ENCODE results near the gene GYG2.

The GYG2 gene

DNA sequence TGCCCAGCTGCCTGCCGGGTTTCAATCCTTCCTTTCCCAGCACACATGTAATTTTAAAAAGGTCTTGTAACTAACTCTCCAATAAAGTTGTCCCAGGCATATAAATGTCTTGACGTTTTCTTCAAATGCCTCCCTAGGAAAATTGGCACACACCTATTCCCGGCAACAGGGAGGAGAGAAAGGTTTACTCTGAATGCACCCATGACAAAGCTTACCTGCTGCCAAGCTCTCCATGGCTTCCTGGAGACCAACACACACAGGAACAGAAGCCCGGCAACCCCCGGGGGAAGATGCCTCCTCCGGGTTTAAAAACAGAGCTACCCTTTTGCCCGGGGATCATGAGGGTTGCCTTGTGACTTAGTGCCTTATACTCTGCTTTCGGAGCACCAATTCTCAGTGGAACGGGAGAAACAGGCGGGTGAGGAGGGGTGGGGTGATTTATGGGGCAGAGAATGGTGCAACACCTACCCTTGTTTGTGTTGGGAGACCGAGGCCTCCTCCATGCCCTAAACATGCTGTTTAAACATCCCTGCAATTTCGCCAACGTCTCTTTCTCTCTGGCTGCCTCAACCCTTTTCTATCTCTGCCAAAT lies 4.8 kb upstream of the GYG2 start:
- Mint-ChIP-seq H3K27me3 (no peaks in the 10 kb centered on the region), H3K9me3 (no peaks in the 10 kb centered on the region), H3K4me1 (no peaks in the 10 kb centered on the region), H3K27ac (ENCODE audit: low read depth) (no peak overlapping the region), H3K36me3 (ENCODE audit: insufficient read depth) (no peaks in the 10 kb centered on the region), H3K4me3 (no peak overlapping the region)
- ATAC-seq (replicated peaks; ENCODE audit: extremely low read depth, poor library complexity, severe bottlenecking) (no peak), DNase-seq (ENCODE audit: low spot score in 2 of 2) (no peak)

DNA sequence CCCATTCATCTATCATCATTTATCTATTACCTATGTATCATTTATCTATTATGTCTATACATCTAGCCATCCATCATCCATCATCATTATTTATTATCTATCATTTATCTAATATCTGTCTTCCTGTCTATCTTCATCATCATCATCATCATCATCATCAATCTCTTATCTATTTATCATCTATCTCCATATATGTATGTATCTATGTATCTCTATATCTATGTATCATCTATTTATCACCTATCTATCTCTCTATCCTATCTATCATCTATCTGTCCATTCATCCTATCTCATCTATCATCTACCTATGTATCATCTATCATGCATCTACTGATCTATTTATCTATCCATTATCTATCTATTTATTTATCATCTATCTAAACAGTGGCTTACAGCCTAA lies 3.8 kb upstream of the GYG2 start:
- no peak for ATAC-seq (replicated peaks; ENCODE audit: extremely low read depth, poor library complexity, severe bottlenecking)
- no peak overlapping the region for H3K4me3 Mint-ChIP-seq
- H3K27me3 Mint-ChIP-seq: no peaks in the 10 kb centered on the region
- H3K36me3 Mint-ChIP-seq (ENCODE audit: insufficient read depth): no peaks in the 10 kb centered on the region
- no peak for DNase-seq (ENCODE audit: low spot score in 2 of 2)
- no peak overlapping the region for H3K27ac Mint-ChIP-seq (ENCODE audit: low read depth)
- no peaks in the 10 kb centered on the region for H3K9me3 Mint-ChIP-seq
- H3K4me1 Mint-ChIP-seq: no peaks in the 10 kb centered on the region

DNA sequence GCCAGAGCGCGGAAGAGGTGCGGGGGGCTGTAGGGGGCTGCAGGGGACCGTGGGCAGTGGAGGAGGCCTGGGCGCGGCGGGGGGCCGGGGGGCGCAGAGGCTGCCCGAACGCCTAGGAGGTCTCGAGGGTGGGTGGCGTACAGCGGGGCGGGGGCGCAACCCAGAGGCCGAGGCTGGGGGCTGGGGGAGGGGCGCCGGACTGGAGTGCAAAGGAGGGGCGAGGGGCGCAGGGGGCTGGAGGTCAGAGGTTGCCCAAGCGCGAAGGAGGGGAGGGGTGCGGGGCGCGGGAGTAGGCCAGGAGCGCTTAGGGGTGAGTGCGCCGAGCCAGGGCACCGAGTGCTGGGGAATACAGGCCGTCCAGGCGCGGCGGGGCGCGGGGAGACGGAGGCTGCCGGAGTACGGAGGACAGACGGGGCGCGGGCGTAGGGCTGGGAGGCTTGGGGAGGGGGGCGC lies 255 bp downstream of the GYG2 start:
- no peak overlapping the region for H3K4me3 Mint-ChIP-seq
- H3K36me3 Mint-ChIP-seq (ENCODE audit: insufficient read depth): no peaks in the 10 kb centered on the region
- H3K9me3 Mint-ChIP-seq: no peaks in the 10 kb centered on the region
- no peaks in the 10 kb centered on the region for H3K4me1 Mint-ChIP-seq
- peaks cover 15% of the 10 kb centered on the region for H3K27me3 Mint-ChIP-seq
- H3K27ac Mint-ChIP-seq (ENCODE audit: low read depth): no peak overlapping the region
- DNase-seq (ENCODE audit: low spot score in 2 of 2) (no peak), ATAC-seq (replicated peaks; ENCODE audit: extremely low read depth, poor library complexity, severe bottlenecking) (no peak)

DNA sequence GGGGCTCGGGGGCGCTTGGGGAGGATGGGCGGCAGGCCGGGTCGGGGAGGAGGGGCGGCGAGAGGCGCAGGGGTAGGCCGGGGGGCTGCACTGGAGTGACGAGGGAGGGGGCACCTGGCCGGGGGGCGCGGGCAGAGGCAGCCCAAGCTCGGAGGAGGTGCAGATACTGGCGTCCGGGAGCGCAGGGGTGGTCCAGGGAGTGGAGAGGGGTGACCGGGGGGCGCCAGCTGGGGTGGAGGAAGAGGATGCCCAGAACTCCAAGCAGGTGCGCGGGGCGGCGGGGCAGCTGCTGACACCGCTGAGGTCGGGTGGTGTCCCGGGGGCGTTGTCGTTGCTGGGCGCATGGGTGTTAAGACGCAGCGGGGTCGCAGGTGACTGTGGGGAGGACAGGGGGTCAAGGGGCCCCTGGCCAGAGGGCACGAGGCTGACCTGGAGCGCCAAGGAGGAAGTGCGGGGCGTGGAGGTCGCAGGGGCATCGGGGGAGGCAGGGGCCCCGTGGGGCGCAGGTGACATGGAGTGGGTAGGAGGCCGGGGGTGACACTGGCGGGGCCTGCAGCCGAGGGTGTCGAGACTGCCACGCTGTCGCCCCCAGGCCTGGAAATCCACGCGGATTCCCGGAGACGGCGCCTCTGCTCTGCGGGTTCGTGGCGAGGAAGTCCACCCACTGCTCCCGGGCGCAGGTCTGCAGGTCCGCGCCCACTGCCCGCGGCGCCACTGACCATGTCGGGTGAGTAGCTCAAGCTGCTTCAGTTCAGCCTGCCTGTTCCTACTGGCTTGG lies 928 bp downstream of the GYG2 start:
- ATAC-seq (replicated peaks; ENCODE audit: extremely low read depth, poor library complexity, severe bottlenecking): no peak
- H3K9me3 Mint-ChIP-seq: no peaks in the 10 kb centered on the region
- H3K36me3 Mint-ChIP-seq (ENCODE audit: insufficient read depth): no peaks in the 10 kb centered on the region
- H3K27me3 Mint-ChIP-seq: peaks cover 15% of the 10 kb centered on the region
- no peak overlapping the region for H3K4me3 Mint-ChIP-seq
- H3K4me1 Mint-ChIP-seq: no peaks in the 10 kb centered on the region
- no peak overlapping the region for H3K27ac Mint-ChIP-seq (ENCODE audit: low read depth)
- no peak for DNase-seq (ENCODE audit: low spot score in 2 of 2)

DNA sequence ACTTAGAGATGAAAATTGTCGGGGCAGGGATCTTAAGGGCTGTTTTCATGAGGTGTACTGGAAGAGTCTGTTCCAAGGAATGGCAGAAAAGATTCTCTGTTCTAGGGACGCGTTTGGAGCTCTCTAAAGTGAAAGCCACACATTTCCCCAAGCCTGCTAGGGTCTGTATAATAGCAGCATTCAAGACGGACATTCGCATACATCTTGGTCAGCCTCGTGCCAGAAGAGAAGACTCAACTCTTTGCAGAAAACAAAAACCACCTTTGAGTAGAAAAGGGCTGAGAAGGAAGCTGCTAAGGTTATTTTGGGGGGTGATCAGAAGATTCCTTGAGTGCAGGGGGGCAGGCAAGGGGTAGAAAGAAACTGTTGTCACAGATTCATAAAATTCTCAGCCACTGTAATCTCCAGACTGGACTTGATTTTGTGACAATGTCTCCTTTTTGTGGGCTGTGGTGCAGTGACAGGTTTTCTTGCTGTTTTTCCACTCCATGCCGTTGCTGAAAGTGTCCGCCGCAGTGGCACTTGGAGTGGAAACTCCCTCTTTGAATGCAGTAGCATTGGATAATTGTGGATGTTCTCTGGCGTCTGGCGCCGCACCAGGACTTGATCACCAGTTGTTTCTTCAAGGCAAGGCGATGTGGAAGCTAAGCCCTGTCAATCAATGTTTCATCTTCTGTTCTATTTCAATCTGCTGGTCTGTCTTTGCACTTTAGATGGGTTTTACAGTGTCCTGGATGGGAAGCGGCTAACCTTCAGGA lies 2.9 kb downstream of the GYG2 start:
- H3K4me3 Mint-ChIP-seq: no peak overlapping the region
- DNase-seq (ENCODE audit: low spot score in 2 of 2): no peak
- H3K9me3 Mint-ChIP-seq: no peaks in the 10 kb centered on the region
- no peak overlapping the region for H3K27ac Mint-ChIP-seq (ENCODE audit: low read depth)
- no peaks in the 10 kb centered on the region for H3K36me3 Mint-ChIP-seq (ENCODE audit: insufficient read depth)
- no peak for ATAC-seq (replicated peaks; ENCODE audit: extremely low read depth, poor library complexity, severe bottlenecking)
- peaks cover 26% of the 10 kb centered on the region for H3K27me3 Mint-ChIP-seq
- no peaks in the 10 kb centered on the region for H3K4me1 Mint-ChIP-seq

DNA sequence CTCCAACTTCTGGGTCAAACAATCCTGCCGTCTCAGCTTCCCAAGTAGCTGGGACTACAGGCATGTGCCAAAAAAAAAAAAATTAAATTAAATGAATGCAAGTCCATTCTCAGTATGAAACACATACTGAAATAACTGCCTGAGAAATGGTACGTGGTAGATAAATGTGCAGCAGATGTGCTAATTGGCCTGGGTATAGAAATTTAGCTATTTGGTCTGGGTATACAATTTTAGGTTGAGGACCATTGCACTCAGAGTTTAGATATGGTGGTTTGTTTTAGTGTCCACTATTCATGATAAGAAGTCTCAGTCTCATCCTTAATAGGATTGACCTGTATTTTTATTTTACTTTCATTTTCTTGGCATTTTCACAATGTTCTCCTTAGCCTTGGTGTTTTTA lies 9.2 kb downstream of the GYG2 start:
- ATAC-seq (replicated peaks; ENCODE audit: extremely low read depth, poor library complexity, severe bottlenecking) (no peak), DNase-seq (ENCODE audit: low spot score in 2 of 2) (no peak)
- H3K4me3 Mint-ChIP-seq: no peak overlapping the region
- H3K27me3 Mint-ChIP-seq: peaks cover 39% of the 10 kb centered on the region
- H3K36me3 Mint-ChIP-seq (ENCODE audit: insufficient read depth): no peaks in the 10 kb centered on the region
- no peaks in the 10 kb centered on the region for H3K4me1 Mint-ChIP-seq
- no peak overlapping the region for H3K27ac Mint-ChIP-seq (ENCODE audit: low read depth)
- peaks cover 7% of the 10 kb centered on the region for H3K9me3 Mint-ChIP-seq

DNA sequence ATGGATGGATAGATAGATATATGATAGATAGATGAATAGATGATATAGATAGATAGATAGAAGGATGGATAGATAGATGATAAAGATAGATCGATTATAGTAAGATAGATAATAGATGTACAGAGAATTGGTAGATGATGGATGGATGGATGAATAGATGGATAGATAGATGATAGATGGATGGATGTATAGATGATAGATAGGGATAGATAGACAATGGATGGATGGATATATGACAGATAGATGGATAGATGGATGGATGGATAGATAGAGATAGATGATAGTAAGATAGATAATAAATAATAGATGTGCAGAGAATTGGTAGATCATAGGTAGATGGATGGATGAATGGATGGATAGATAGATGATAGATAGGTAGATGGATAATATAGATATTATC lies 12.2 kb downstream of the GYG2 start:
- H3K4me3 Mint-ChIP-seq: no peak overlapping the region
- H3K27me3 Mint-ChIP-seq: peaks cover 31% of the 10 kb centered on the region
- H3K27ac Mint-ChIP-seq (ENCODE audit: low read depth): no peak overlapping the region
- ATAC-seq (replicated peaks; ENCODE audit: extremely low read depth, poor library complexity, severe bottlenecking) (no peak), DNase-seq (ENCODE audit: low spot score in 2 of 2) (no peak)
- H3K4me1 Mint-ChIP-seq: no peaks in the 10 kb centered on the region
- peaks cover 7% of the 10 kb centered on the region for H3K9me3 Mint-ChIP-seq
- no peaks in the 10 kb centered on the region for H3K36me3 Mint-ChIP-seq (ENCODE audit: insufficient read depth)

DNA sequence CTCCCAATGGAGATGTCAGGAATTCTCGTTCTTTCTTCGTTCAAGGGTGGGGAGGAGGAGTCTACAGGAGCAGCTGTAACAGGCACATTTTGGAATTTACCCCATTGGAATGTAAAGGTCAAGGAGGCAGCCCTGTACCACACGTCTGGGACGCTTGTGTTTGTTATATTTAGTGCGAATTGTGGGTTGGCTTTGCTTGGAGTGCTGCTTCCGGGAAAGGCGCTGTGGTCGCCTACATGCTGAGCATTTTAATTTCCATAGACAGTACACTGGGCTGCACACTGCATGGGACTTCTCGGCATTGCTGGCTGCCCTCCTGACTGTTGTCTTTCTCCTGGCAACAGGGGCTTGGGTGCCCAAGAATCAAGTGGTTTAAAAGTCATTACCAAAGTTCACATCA lies 12.8 kb downstream of the GYG2 start:
- Mint-ChIP-seq H3K9me3 (peaks cover 7% of the 10 kb centered on the region), H3K27ac (ENCODE audit: low read depth) (no peak overlapping the region), H3K4me1 (no peaks in the 10 kb centered on the region), H3K36me3 (ENCODE audit: insufficient read depth) (no peaks in the 10 kb centered on the region), H3K27me3 (peaks cover 28% of the 10 kb centered on the region), H3K4me3 (no peak overlapping the region)
- no peak for ATAC-seq (replicated peaks; ENCODE audit: extremely low read depth, poor library complexity, severe bottlenecking)
- no peak for DNase-seq (ENCODE audit: low spot score in 2 of 2)

DNA sequence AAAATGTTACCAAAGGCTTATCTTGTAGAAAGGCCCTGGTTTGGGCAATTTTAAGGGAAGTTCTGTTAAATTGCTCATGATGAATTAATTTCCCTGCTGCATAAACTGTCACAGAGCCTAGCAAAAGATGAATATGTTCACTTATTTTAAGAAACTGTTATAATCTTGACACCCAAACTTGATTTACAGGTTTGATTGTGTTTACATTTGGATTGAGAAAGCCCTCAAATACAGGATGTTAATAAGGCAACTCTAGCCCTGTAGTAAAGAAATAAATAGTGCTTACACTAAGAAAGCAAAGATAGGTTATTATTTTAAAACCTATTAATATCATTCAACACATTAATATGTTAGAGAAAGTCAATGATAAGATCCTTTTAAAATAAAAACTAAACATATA lies 18.3 kb downstream of the GYG2 start:
- peaks cover 11% of the 10 kb centered on the region for H3K27me3 Mint-ChIP-seq
- ATAC-seq (replicated peaks; ENCODE audit: extremely low read depth, poor library complexity, severe bottlenecking): no peak
- no peaks in the 10 kb centered on the region for H3K36me3 Mint-ChIP-seq (ENCODE audit: insufficient read depth)
- H3K4me3 Mint-ChIP-seq: no peak overlapping the region
- no peaks in the 10 kb centered on the region for H3K9me3 Mint-ChIP-seq
- no peaks in the 10 kb centered on the region for H3K4me1 Mint-ChIP-seq
- no peak overlapping the region for H3K27ac Mint-ChIP-seq (ENCODE audit: low read depth)
- DNase-seq (ENCODE audit: low spot score in 2 of 2): no peak

DNA sequence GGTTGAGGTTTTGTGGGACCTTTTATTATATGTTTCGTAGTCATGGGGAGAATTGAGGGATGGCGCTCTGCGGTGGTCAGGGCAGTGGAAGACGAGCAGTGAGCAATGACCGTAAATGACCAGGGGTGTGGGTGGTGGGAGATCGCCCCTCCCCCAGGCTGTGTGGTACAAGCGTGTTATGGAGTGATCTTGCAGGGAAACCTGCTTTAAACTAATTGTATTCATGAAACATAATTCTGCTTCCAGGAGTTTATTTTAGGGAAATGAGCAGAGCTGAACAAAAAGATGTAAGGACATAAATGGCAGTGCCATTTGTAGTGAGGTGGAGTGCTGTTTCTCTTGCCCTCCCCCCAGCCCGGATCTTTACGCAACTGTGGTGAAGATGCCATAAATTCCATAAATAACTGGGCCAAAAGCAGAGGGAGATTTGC lies 20.2 kb downstream of the GYG2 start:
- Mint-ChIP-seq H3K36me3 (ENCODE audit: insufficient read depth) (no peaks in the 10 kb centered on the region), H3K4me1 (no peaks in the 10 kb centered on the region), H3K9me3 (no peaks in the 10 kb centered on the region), H3K27ac (ENCODE audit: low read depth) (no peak overlapping the region), H3K27me3 (peaks cover 11% of the 10 kb centered on the region), H3K4me3 (no peak overlapping the region)
- no peak for DNase-seq (ENCODE audit: low spot score in 2 of 2)
- no peak for ATAC-seq (replicated peaks; ENCODE audit: extremely low read depth, poor library complexity, severe bottlenecking)

DNA sequence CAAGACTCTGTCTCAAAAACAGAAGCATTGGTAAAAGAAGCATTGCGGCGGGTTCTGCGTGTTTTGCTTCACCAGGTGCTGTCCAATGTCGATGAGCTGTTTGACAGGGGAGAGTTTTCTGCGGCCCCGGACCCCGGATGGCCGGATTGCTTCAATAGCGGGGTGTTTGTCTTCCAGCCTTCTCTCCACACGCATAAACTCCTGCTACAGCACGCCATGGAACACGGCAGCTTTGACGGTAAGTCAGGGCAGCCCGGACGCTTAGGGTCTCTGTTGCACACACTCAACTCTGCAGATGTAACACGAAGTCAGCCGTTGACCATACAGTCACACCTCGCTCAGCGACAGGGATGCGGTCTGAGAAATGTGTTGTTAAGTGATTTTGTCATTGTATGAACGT lies 26.2 kb downstream of the GYG2 start:
- H3K27ac Mint-ChIP-seq (ENCODE audit: low read depth): no peak overlapping the region
- H3K4me1 Mint-ChIP-seq: no peaks in the 10 kb centered on the region
- no peaks in the 10 kb centered on the region for H3K36me3 Mint-ChIP-seq (ENCODE audit: insufficient read depth)
- no peaks in the 10 kb centered on the region for H3K9me3 Mint-ChIP-seq
- no peak for ATAC-seq (replicated peaks; ENCODE audit: extremely low read depth, poor library complexity, severe bottlenecking)
- no peaks in the 10 kb centered on the region for H3K27me3 Mint-ChIP-seq
- DNase-seq (ENCODE audit: low spot score in 2 of 2): no peak
- H3K4me3 Mint-ChIP-seq: no peak overlapping the region

DNA sequence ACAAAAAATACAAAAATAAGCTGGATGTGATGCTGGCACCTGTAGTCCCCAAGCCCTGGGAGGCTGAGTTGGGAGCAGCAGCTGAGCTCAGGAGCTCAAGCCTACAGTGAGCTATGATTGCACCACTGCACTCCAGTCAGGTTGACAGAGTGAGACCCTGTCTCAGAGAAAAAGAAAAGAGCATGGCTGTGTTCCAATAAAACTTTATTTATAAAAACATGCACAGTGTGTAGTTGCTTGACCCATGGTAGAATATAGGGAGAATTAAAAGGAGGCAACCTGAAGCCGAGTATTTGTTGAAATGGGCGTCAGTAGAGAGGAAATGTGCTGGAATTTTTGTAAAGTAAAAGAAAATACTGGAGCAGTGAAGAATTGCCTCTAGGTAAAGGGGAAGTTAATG lies 27.0 kb downstream of the GYG2 start:
- no peak for ATAC-seq (replicated peaks; ENCODE audit: extremely low read depth, poor library complexity, severe bottlenecking)
- Mint-ChIP-seq H3K4me1 (no peaks in the 10 kb centered on the region), H3K9me3 (no peaks in the 10 kb centered on the region), H3K27ac (ENCODE audit: low read depth) (no peak overlapping the region), H3K36me3 (ENCODE audit: insufficient read depth) (no peaks in the 10 kb centered on the region), H3K4me3 (no peak overlapping the region), H3K27me3 (no peaks in the 10 kb centered on the region)
- no peak for DNase-seq (ENCODE audit: low spot score in 2 of 2)

DNA sequence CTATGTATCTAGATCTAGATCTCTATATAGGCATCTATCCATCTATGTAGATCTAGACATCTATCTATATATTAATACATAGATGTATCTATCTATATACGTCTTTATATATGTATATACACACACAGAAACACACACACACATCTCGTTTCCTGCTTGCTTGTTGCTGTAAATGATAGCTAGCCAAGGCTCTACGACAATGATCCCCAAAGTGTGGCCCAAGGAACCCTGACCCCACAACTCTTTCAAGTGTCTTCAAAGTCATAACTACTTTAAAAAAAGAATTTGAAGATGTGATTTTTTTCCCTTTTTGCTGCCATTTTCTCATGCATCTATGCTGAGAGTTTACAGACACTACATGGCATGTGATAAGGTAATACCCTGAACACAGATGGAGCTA lies 28.8 kb downstream of the GYG2 start:
- Mint-ChIP-seq H3K27ac (ENCODE audit: low read depth) (no peak overlapping the region), H3K4me3 (no peak overlapping the region), H3K9me3 (no peaks in the 10 kb centered on the region), H3K36me3 (ENCODE audit: insufficient read depth) (no peaks in the 10 kb centered on the region), H3K4me1 (no peaks in the 10 kb centered on the region), H3K27me3 (peaks cover 9% of the 10 kb centered on the region)
- ATAC-seq (replicated peaks; ENCODE audit: extremely low read depth, poor library complexity, severe bottlenecking): no peak
- DNase-seq (ENCODE audit: low spot score in 2 of 2): no peak
